Measurements from ENCODE around the gene RTL5. TPM values are rescaled to one million over a fixed set of nuclear protein-coding genes. Genes with fewer than 3 reads are reported as not detected.

Gene RTL5
- total and polyA plus RNA-seq, 2 experiments from 2014 or later = 0.31 to 0.94 TPM

DNA sequence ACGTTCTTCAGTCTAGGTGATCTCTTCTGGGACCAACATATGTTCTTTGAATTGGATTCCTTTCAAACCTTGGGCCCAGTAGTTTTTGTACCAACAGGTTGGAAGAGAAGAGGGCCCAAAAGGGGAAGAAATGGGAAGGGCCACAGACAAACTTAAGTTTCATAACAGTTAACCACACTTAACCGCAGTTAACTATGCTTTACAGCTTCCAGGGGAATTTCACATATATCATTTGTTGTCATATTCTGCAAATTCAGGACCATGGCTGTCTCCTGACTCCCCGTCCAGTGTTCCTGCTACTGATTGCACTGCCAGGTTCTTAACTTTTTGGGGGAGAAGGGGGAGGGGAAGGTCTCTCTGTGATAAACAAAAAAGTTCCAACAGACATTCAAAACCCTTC lies 34.6 kb downstream of the RTL5 start:
- no peaks in the 10 kb centered on the region for H3K79me2 ChIP-seq (replicated peaks; ENCODE audit: insufficient read depth)
- Mint-ChIP-seq H3K9me3 (no peaks in the 10 kb centered on the region), H3K27me3 (ENCODE audit: insufficient read depth, low read depth, poor library complexity) (peaks cover 10% of the 10 kb centered on the region), H3K36me3 (ENCODE audit: low read depth) (no peaks in the 10 kb centered on the region), H3K4me1 (peaks cover 29% of the 10 kb centered on the region), H3K4me3 (no peak overlapping the region), H3K27ac (no peak overlapping the region)
- H3K4me3 ChIP-seq = no peak overlapping the region
- H3K27me3 ChIP-seq (ENCODE audit: insufficient read depth) = no peaks in the 10 kb centered on the region
- no peak overlapping the region for H3K27ac ChIP-seq (ENCODE audit: low read depth)
- TF ChIP-seq EZH2 (IDR thresholded peaks at IDR 0.05; ENCODE audit: low read depth, unreplicated experiment) (no peak), NANOG (IDR thresholded peaks at IDR 0.05; ENCODE audit: borderline replicate concordance) (no peak), EZH2phosphoT487 (IDR thresholded peaks at IDR 0.05; ENCODE audit: unreplicated experiment) (no peak), JUNB (IDR thresholded peaks at IDR 0.05; ENCODE audit: unreplicated experiment) (no peak), POLR2AphosphoS5 (IDR thresholded peaks at IDR 0.05; ENCODE audit: low read depth) (no peak), STAT1 (IDR thresholded peaks at IDR 0.05; ENCODE audit: unreplicated experiment) (no peak), ZNF331 (CRISPR knock-in tag; IDR thresholded peaks at IDR 0.05; ENCODE audit: low read depth) (no peak), CREB1 (CRISPR knock-in tag; IDR thresholded peaks at IDR 0.05; ENCODE audit: low read depth) (no peak), ZNF114 (CRISPR knock-in tag; IDR thresholded peaks at IDR 0.05) (no peak)
- TF ChIP-seq, protein P1, sequence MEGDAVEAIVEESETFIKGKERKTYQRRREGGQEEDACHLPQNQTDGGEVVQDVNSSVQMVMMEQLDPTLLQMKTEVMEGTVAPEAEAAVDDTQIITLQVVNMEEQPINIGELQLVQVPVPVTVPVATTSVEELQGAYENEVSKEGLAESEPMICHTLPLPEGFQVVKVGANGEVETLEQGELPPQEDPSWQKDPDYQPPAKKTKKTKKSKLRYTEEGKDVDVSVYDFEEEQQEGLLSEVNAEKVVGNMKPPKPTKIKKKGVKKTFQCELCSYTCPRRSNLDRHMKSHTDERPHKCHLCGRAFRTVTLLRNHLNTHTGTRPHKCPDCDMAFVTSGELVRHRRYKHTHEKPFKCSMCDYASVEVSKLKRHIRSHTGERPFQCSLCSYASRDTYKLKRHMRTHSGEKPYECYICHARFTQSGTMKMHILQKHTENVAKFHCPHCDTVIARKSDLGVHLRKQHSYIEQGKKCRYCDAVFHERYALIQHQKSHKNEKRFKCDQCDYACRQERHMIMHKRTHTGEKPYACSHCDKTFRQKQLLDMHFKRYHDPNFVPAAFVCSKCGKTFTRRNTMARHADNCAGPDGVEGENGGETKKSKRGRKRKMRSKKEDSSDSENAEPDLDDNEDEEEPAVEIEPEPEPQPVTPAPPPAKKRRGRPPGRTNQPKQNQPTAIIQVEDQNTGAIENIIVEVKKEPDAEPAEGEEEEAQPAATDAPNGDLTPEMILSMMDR (conservative IDR thresholded peaks at IDR 0.05; ENCODE audit: low read depth in 2 of 2) = no peak
- TF ChIP-seq, protein P2, sequence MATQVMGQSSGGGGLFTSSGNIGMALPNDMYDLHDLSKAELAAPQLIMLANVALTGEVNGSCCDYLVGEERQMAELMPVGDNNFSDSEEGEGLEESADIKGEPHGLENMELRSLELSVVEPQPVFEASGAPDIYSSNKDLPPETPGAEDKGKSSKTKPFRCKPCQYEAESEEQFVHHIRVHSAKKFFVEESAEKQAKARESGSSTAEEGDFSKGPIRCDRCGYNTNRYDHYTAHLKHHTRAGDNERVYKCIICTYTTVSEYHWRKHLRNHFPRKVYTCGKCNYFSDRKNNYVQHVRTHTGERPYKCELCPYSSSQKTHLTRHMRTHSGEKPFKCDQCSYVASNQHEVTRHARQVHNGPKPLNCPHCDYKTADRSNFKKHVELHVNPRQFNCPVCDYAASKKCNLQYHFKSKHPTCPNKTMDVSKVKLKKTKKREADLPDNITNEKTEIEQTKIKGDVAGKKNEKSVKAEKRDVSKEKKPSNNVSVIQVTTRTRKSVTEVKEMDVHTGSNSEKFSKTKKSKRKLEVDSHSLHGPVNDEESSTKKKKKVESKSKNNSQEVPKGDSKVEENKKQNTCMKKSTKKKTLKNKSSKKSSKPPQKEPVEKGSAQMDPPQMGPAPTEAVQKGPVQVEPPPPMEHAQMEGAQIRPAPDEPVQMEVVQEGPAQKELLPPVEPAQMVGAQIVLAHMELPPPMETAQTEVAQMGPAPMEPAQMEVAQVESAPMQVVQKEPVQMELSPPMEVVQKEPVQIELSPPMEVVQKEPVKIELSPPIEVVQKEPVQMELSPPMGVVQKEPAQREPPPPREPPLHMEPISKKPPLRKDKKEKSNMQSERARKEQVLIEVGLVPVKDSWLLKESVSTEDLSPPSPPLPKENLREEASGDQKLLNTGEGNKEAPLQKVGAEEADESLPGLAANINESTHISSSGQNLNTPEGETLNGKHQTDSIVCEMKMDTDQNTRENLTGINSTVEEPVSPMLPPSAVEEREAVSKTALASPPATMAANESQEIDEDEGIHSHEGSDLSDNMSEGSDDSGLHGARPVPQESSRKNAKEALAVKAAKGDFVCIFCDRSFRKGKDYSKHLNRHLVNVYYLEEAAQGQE (IDR thresholded peaks at IDR 0.05; ENCODE audit: unreplicated experiment) = no peak
- TF ChIP-seq, protein P3, sequence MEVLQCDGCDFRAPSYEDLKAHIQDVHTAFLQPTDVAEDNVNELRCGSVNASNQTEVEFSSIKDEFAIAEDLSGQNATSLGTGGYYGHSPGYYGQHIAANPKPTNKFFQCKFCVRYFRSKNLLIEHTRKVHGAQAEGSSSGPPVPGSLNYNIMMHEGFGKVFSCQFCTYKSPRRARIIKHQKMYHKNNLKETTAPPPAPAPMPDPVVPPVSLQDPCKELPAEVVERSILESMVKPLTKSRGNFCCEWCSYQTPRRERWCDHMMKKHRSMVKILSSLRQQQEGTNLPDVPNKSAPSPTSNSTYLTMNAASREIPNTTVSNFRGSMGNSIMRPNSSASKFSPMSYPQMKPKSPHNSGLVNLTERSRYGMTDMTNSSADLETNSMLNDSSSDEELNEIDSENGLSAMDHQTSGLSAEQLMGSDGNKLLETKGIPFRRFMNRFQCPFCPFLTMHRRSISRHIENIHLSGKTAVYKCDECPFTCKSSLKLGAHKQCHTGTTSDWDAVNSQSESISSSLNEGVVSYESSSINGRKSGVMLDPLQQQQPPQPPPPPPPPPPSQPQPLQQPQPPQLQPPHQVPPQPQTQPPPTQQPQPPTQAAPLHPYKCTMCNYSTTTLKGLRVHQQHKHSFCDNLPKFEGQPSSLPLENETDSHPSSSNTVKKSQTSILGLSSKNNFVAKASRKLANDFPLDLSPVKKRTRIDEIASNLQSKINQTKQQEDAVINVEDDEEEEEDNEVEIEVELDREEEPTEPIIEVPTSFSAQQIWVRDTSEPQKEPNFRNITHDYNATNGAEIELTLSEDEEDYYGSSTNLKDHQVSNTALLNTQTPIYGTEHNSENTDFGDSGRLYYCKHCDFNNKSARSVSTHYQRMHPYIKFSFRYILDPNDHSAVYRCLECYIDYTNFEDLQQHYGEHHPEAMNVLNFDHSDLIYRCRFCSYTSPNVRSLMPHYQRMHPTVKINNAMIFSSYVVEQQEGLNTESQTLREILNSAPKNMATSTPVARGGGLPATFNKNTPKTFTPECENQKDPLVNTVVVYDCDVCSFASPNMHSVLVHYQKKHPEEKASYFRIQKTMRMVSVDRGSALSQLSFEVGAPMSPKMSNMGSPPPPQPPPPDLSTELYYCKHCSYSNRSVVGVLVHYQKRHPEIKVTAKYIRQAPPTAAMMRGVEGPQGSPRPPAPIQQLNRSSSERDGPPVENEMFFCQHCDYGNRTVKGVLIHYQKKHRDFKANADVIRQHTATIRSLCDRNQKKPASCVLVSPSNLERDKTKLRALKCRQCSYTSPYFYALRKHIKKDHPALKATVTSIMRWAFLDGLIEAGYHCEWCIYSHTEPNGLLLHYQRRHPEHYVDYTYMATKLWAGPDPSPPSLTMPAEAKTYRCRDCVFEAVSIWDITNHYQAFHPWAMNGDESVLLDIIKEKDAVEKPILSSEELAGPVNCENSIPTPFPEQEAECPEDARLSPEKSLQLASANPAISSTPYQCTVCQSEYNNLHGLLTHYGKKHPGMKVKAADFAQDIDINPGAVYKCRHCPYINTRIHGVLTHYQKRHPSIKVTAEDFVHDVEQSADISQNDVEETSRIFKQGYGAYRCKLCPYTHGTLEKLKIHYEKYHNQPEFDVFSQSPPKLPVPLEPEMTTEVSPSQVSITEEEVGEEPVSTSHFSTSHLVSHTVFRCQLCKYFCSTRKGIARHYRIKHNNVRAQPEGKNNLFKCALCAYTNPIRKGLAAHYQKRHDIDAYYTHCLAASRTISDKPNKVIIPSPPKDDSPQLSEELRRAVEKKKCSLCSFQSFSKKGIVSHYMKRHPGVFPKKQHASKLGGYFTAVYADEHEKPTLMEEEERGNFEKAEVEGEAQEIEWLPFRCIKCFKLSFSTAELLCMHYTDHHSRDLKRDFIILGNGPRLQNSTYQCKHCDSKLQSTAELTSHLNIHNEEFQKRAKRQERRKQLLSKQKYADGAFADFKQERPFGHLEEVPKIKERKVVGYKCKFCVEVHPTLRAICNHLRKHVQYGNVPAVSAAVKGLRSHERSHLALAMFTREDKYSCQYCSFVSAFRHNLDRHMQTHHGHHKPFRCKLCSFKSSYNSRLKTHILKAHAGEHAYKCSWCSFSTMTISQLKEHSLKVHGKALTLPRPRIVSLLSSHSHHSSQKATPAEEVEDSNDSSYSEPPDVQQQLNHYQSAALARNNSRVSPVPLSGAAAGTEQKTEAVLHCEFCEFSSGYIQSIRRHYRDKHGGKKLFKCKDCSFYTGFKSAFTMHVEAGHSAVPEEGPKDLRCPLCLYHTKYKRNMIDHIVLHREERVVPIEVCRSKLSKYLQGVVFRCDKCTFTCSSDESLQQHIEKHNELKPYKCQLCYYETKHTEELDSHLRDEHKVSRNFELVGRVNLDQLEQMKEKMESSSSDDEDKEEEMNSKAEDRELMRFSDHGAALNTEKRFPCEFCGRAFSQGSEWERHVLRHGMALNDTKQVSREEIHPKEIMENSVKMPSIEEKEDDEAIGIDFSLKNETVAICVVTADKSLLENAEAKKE (CRISPR knock-in tag; IDR thresholded peaks at IDR 0.05) = no peak
- TF ChIP-seq, protein P4, sequence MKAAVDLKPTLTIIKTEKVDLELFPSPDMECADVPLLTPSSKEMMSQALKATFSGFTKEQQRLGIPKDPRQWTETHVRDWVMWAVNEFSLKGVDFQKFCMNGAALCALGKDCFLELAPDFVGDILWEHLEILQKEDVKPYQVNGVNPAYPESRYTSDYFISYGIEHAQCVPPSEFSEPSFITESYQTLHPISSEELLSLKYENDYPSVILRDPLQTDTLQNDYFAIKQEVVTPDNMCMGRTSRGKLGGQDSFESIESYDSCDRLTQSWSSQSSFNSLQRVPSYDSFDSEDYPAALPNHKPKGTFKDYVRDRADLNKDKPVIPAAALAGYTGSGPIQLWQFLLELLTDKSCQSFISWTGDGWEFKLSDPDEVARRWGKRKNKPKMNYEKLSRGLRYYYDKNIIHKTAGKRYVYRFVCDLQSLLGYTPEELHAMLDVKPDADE (IDR thresholded peaks at IDR 0.05) = no peak
- no peak for DNase-seq (ENCODE audit: low spot score)
- H2AFZ ChIP-seq = no peak overlapping the region
- no peaks in the 10 kb centered on the region; the same call in 1 of the 2 replicates for H3K4me1 ChIP-seq (ENCODE audit: insufficient read depth)
- H3K9me2 ChIP-seq (ENCODE audit: insufficient read depth) = no peaks in the 10 kb centered on the region
- no peaks in the 10 kb centered on the region for H4K20me1 ChIP-seq (replicated peaks; ENCODE audit: insufficient read depth)
- H3K4me2 ChIP-seq = no peak overlapping the region
- H3F3A ChIP-seq (replicated peaks; ENCODE audit: low read depth) = no peaks in the 10 kb centered on the region
- no peaks in the 10 kb centered on the region for H3K36me3 ChIP-seq (ENCODE audit: insufficient read depth)
- no peak for ATAC-seq

Measured in GM23338 (cell line).